Measurements from ENCODE around the gene ADAM33.

The ADAM33 gene

GRCh38 chr20:3707508-3707899 is 25.7 kb upstream of the ADAM33 start:
- FAIRE-seq (no peak), DNase-seq (ENCODE audit: insufficient read length, low spot score) (no peak)

- no peak for DNase-seq (ENCODE audit: insufficient read length, low spot score)
- FAIRE-seq, result no peak
Observed at GRCh38 chr20:3706774-3707507, 25.1 kb upstream of the ADAM33 start.

- FAIRE-seq, result no peak
- no peak for DNase-seq (ENCODE audit: insufficient read length, low spot score)
Observed at GRCh38 chr20:3705970-3706739, 24.3 kb upstream of the ADAM33 start.

GRCh38 chr20:3705491-3705969 is 23.7 kb upstream of the ADAM33 start:
- FAIRE-seq (no peak), DNase-seq (ENCODE audit: insufficient read length, low spot score) (no peak)

- FAIRE-seq (no peak), DNase-seq (ENCODE audit: insufficient read length, low spot score) (no peak)
Observed at GRCh38 chr20:3704087-3704486, 22.3 kb upstream of the ADAM33 start.

- no peak for FAIRE-seq
- no peak for DNase-seq (ENCODE audit: insufficient read length, low spot score)
Observed at GRCh38 chr20:3702611-3703391, 21.0 kb upstream of the ADAM33 start.

GRCh38 chr20:3701061-3701998 is 19.5 kb upstream of the ADAM33 start:
- FAIRE-seq, result peak; percentile 4

GRCh38 chr20:3699037-3699436 is 17.2 kb upstream of the ADAM33 start:
- FAIRE-seq, result no peak
- no peak for DNase-seq (ENCODE audit: insufficient read length, low spot score)

More at GRCh38 chr20:3701061-3701998, 19.5 kb upstream of the ADAM33 start:
- DNase-seq (ENCODE audit: insufficient read length, low spot score), result no peak

GRCh38 chr20:3698591-3699001 is 16.8 kb upstream of the ADAM33 start:
- FAIRE-seq (no peak), DNase-seq (ENCODE audit: insufficient read length, low spot score) (no peak)

GRCh38 chr20:3697588-3698305 is 15.9 kb upstream of the ADAM33 start:
- no peak for DNase-seq (ENCODE audit: insufficient read length, low spot score)
- FAIRE-seq, result no peak

- no peak for FAIRE-seq
- DNase-seq (ENCODE audit: insufficient read length, low spot score), result no peak
Observed at GRCh38 chr20:3696745-3697587, 15.2 kb upstream of the ADAM33 start.

GRCh38 chr20:3696200-3696599 is 14.4 kb upstream of the ADAM33 start:
- FAIRE-seq (no peak), DNase-seq (ENCODE audit: insufficient read length, low spot score) (no peak)

- no peak for FAIRE-seq
Observed at GRCh38 chr20:3694864-3695263, 13.1 kb upstream of the ADAM33 start.

GRCh38 chr20:3693376-3693775 is 11.6 kb upstream of the ADAM33 start:
- DNase-seq (ENCODE audit: insufficient read length, low spot score) (no peak), FAIRE-seq (no peak)

More at GRCh38 chr20:3694864-3695263, 13.1 kb upstream of the ADAM33 start:
- DNase-seq (ENCODE audit: insufficient read length, low spot score), result no peak

- no peak for DNase-seq (ENCODE audit: insufficient read length, low spot score)
- FAIRE-seq, result no peak
Observed at GRCh38 chr20:3692706-3693294, 11.0 kb upstream of the ADAM33 start.

- no peak for DNase-seq (ENCODE audit: insufficient read length, low spot score)
- FAIRE-seq, result no peak
Observed at GRCh38 chr20:3691897-3692296, 10.1 kb upstream of the ADAM33 start.

- DNase-seq (ENCODE audit: insufficient read length, low spot score) (no peak), FAIRE-seq (no peak)
Observed at GRCh38 chr20:3691306-3691705, 9.5 kb upstream of the ADAM33 start.

GRCh38 chr20:3690413-3690812 is 8.6 kb upstream of the ADAM33 start:
- DNase-seq (ENCODE audit: insufficient read length, low spot score), result no peak
- no peak for FAIRE-seq

All from HTR-8/SVneo (cell line).